ENCODE data around the gene CDX2. TPM values are rescaled to one million over a fixed set of nuclear protein-coding genes. Genes with fewer than 3 reads are reported as not detected.

The CDX2 gene
- total and polyA plus RNA-seq, 10 of the 15 experiments (the other 5 are each of a cell fraction or from before 2014, with no cell fraction given), result 0.15 TPM; not detected in 9

GRCh38 chr13:28010046-28010445 lies 40.9 kb upstream of the CDX2 start:
- Histone ChIP-seq H3K27ac (ENCODE audit: control insufficient read depth, insufficient read depth) (no peak overlapping the region), H3K9ac (ENCODE audit: control insufficient read depth, insufficient read depth, low read length) (no peak overlapping the region), H3K36me3 (ENCODE audit: control insufficient read depth in 2 of 2, insufficient read depth in 2 of 2, low read length in 1 of 2) (no peaks in the 10 kb centered on the region), H3K79me2 (ENCODE audit: control insufficient read depth, insufficient read depth, low read length) (no peaks in the 10 kb centered on the region), H3K4me2 (ENCODE audit: control insufficient read depth, insufficient read depth) (no peak overlapping the region), H3K4me3 (no peak overlapping the region), H3K27me3 (replicated peaks in 1 of 2; ENCODE audit: control insufficient read depth in 2 of 2, insufficient read depth in 2 of 2, low read length in 1 of 2) (no peaks in the 10 kb centered on the region), H4K20me1 (ENCODE audit: control insufficient read depth, insufficient read depth) (no peaks in the 10 kb centered on the region), H3K9me3 (replicated peaks; ENCODE audit: control insufficient read depth, insufficient read depth, low read length) (no peaks in the 10 kb centered on the region), H2AFZ (ENCODE audit: control insufficient read depth, low read depth, low read length) (no peak overlapping the region), H3K4me1 (ENCODE audit: control insufficient read depth, insufficient read depth, low read length) (peaks cover 10% of the 10 kb centered on the region)
- ChIA-PET CTCF (no interaction called here), RAD21 (ENCODE audit: unreplicated experiment) (no interaction called here), POLR2A (interaction anchor here (0.6 kb wide), 1 partner anchor 855 kb away, joined by 3 read pairs; no protein-coding TSS in a partner anchor), SMC1A (ENCODE audit: uncharacterized antibody, unreplicated experiment) (no interaction called here)
- TF ChIP-seq ZBED1 (IDR thresholded peaks at IDR 0.05; ENCODE audit: borderline replicate concordance) (no peak), ZBTB40 (IDR thresholded peaks at IDR 0.05; ENCODE audit: borderline replicate concordance) (no peak), MTA3 (IDR thresholded peaks at IDR 0.05; ENCODE audit: borderline replicate concordance, low read length) (no peak), POLR2AphosphoS5 (IDR thresholded peaks at IDR 0.05; ENCODE audit: low read length) (no peak), HDAC6 (IDR thresholded peaks at IDR 0.05; ENCODE audit: unreplicated experiment) (no peak), CBX3 (IDR thresholded peaks at IDR 0.05; ENCODE audit: borderline replicate concordance, low read depth) (no peak), SUZ12 (IDR thresholded peaks at IDR 0.05; ENCODE audit: unreplicated experiment) (no peak), SPI1 (IDR thresholded peaks at IDR 0.05; ENCODE audit: borderline replicate concordance, insufficient read depth, low read depth, low read length) (no peak), CBFB (IDR thresholded peaks at IDR 0.05; ENCODE audit: low read depth) (no peak), YBX1 (IDR thresholded peaks at IDR 0.05) (no peak), NFXL1 (IDR thresholded peaks at IDR 0.05; ENCODE audit: borderline replicate concordance) (no peak)
- TF ChIP-seq, protein P1, sequence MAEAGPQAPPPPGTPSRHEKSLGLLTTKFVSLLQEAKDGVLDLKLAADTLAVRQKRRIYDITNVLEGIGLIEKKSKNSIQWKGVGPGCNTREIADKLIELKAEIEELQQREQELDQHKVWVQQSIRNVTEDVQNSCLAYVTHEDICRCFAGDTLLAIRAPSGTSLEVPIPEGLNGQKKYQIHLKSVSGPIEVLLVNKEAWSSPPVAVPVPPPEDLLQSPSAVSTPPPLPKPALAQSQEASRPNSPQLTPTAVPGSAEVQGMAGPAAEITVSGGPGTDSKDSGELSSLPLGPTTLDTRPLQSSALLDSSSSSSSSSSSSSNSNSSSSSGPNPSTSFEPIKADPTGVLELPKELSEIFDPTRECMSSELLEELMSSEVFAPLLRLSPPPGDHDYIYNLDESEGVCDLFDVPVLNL (IDR thresholded peaks at IDR 0.05; ENCODE audit: low read depth, low read length), result no peak
- TF ChIP-seq, protein P2, sequence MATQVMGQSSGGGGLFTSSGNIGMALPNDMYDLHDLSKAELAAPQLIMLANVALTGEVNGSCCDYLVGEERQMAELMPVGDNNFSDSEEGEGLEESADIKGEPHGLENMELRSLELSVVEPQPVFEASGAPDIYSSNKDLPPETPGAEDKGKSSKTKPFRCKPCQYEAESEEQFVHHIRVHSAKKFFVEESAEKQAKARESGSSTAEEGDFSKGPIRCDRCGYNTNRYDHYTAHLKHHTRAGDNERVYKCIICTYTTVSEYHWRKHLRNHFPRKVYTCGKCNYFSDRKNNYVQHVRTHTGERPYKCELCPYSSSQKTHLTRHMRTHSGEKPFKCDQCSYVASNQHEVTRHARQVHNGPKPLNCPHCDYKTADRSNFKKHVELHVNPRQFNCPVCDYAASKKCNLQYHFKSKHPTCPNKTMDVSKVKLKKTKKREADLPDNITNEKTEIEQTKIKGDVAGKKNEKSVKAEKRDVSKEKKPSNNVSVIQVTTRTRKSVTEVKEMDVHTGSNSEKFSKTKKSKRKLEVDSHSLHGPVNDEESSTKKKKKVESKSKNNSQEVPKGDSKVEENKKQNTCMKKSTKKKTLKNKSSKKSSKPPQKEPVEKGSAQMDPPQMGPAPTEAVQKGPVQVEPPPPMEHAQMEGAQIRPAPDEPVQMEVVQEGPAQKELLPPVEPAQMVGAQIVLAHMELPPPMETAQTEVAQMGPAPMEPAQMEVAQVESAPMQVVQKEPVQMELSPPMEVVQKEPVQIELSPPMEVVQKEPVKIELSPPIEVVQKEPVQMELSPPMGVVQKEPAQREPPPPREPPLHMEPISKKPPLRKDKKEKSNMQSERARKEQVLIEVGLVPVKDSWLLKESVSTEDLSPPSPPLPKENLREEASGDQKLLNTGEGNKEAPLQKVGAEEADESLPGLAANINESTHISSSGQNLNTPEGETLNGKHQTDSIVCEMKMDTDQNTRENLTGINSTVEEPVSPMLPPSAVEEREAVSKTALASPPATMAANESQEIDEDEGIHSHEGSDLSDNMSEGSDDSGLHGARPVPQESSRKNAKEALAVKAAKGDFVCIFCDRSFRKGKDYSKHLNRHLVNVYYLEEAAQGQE (IDR thresholded peaks at IDR 0.05; ENCODE audit: low read depth, low read length), result no peak
- in situ Hi-C loops (cut with MboI), result no loop called here
- intact Hi-C loops (cut with micrococcal nuclease; ENCODE audit: unreplicated experiment), result no loop called here
- WGBS (ENCODE audit: insufficient coverage, insufficient replicate concordance, low lambda C conversion rate, missing lambda C conversion rate), result 71% methylated on average over 5 of the region's 5 CpGs
- DNase-seq (ENCODE audit: low read depth, low spot score) (no peak), ATAC-seq (no peak), FAIRE-seq (no peak)
- BruUV-seq (replicated peaks), result no TSS peak

All from GM12878 (cell line).